SU-DHL-6 (cell line): Measurements from ENCODE around the gene C6orf89.
"Not testable (repeated sequence)": the region's sequence is repeated elsewhere in the genome, so short reads cannot be mapped to it uniquely, and the experiment has no call there.

ENCODE experiments used
- H2AFZ ChIP-seq: fragments of 200-600 bp; sonication (generic); 2 replicates; pipeline ENCODE4 v1.6.1; 2014; ENCODE audit warnings: low read depth, mild to moderate bottlenecking, moderate library complexity, mixed read lengths, antibody characterized with exemption, low read length; ENCODE audit not compliant: severe bottlenecking
- H3F3A ChIP-seq: fragments of 200-600 bp; shearing (Covaris generic); 2 replicates; pipeline ENCODE4 v1.6.0; 2016; ENCODE audit warnings: antibody characterized with exemption, mild to moderate bottlenecking; ENCODE audit not compliant: insufficient read depth
- H3K27ac ChIP-seq: fragments of 200-600 bp; sonication (generic); 2 replicates; pipeline ENCODE4 v1.5.1; 2016; ENCODE audit warnings: low read depth, mild to moderate bottlenecking, low read length, moderate library complexity, mixed read lengths
- H3K27me3 ChIP-seq: fragments of 200-600 bp; sonication (generic), shearing (Covaris generic); 2 replicates; pipeline ENCODE4 v1.6.0; 2014; ENCODE audit warnings: mild to moderate bottlenecking, low read length
- H3K36me3 ChIP-seq: fragments of 200-600 bp; sonication (generic); 2 replicates; pipeline ENCODE4 v1.6.1; 2014; ENCODE audit warnings: mild to moderate bottlenecking, low read length, mixed read lengths
- H3K4me2 ChIP-seq: fragments of 300-600, 200-600 bp; shearing (Covaris generic), sonication (generic); 2 replicates; pipeline ENCODE4 v1.6.0; 2014; ENCODE audit warnings: low read length, low read depth, mild to moderate bottlenecking; ENCODE audit not compliant: poor library complexity, severe bottlenecking
- H3K4me3 ChIP-seq: fragments of 200-600 bp; sonication (generic); 2 replicates; pipeline ENCODE4 v1.5.1; 2014; ENCODE audit warnings: antibody characterized with exemption, low read length, mild to moderate bottlenecking, mixed read lengths; ENCODE audit not compliant: insufficient read depth, poor library complexity, severe bottlenecking
- H3K79me2 ChIP-seq: fragments of 200-600 bp; sonication (generic); 2 replicates; pipeline ENCODE4 v1.6.1; 2014; ENCODE audit warnings: mild to moderate bottlenecking, low read length, moderate library complexity; ENCODE audit not compliant: insufficient read depth
- H3K9ac ChIP-seq: fragments of 200-600 bp; sonication (generic); 2 replicates; pipeline ENCODE4 v1.7.0; 2014; ENCODE audit warnings: mild to moderate bottlenecking, low read length
- H3K9me2 ChIP-seq: fragments of 200-600 bp; sonication (generic); replicated peaks from 2 replicates; pipeline ENCODE4 v1.6.1; 2014; ENCODE audit warnings: low read length; ENCODE audit not compliant: insufficient read depth
- H3K9me3 ChIP-seq: fragments of 200-600 bp; sonication (generic); 2 replicates; pipeline ENCODE4 v1.6.1; 2014; ENCODE audit warnings: low read length, mixed read lengths; ENCODE audit not compliant: insufficient read depth
- H4K20me1 ChIP-seq: fragments of 200-600 bp; sonication (generic); 2 replicates; pipeline ENCODE4 v1.6.1; 2014; ENCODE audit warnings: low read depth, mild to moderate bottlenecking, antibody characterized with exemption, low read length, moderate library complexity, mixed read lengths
- EZH2phosphoT487 ChIP-seq: fragments of 200-600 bp; sonication (generic), shearing (Covaris generic); conservative IDR thresholded peaks from 2 replicates; pipeline ENCODE4 v1.6.1; 2018; ENCODE audit warnings: mild to moderate bottlenecking, antibody characterized with exemption, low read length, moderate library complexity, mixed read lengths
- TF ChIP-seq, protein P1 (sequence below): fragments of 200-600 bp; sonication (generic); IDR thresholded peaks from one replicate; pipeline ENCODE4 v1.5.1; 2017; ENCODE audit warnings: antibody characterized with exemption, mild to moderate bottlenecking, low read length, moderate library complexity; ENCODE audit not compliant: insufficient read depth, poor library complexity, severe bottlenecking

C6orf89 gene

DNA sequence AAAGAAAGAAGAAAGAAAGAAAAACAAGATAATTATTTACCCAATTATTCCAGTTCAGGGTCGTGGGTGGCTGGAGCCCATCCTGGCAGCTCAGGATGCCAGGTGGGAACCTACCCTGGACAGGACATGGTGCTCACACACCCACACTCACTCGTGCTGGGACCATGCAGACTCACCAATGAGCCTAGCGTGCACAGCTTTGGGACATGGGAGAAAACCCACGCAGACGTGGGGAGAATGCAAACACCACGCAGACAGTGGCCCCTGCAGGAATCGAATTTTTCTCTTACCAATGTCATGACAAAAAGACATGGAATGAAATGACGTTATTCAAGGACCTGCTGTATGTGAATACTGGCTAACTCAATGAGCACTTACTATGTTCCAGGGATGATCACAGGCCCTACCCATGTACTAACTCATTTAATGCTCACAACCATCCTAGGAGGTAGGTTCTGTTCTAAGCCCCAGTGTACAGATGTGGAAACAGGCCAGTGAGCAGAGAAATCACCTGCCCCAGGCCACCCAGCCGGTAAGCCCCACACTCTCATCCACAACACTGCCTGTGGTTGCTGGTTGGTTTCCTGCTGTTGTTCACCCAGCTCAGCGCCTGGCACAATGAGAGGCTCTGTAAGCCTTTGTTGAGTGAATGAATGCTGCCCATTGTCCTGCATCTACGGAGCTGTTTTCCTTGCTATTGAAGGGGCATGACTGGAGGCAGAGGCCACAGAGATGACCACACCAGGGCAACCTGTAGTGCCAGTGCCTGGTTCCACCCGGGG lies 62.0 kb downstream of the C6orf89 start:
- no peaks in the 10 kb centered on the region for H4K20me1 ChIP-seq
- peak overlapping the region; percentile 50 for H3K4me2 ChIP-seq
- 0 out of 2 replicates have a peak overlapping the region, but pooled peaks have one; percentile 6 for H3K9ac ChIP-seq
- peaks cover 27% of the 10 kb centered on the region for H3F3A ChIP-seq
- peak overlapping the region; percentile 5 for H3K4me3 ChIP-seq
- no peak for TF ChIP-seq EZH2phosphoT487
- TF ChIP-seq, protein P1, sequence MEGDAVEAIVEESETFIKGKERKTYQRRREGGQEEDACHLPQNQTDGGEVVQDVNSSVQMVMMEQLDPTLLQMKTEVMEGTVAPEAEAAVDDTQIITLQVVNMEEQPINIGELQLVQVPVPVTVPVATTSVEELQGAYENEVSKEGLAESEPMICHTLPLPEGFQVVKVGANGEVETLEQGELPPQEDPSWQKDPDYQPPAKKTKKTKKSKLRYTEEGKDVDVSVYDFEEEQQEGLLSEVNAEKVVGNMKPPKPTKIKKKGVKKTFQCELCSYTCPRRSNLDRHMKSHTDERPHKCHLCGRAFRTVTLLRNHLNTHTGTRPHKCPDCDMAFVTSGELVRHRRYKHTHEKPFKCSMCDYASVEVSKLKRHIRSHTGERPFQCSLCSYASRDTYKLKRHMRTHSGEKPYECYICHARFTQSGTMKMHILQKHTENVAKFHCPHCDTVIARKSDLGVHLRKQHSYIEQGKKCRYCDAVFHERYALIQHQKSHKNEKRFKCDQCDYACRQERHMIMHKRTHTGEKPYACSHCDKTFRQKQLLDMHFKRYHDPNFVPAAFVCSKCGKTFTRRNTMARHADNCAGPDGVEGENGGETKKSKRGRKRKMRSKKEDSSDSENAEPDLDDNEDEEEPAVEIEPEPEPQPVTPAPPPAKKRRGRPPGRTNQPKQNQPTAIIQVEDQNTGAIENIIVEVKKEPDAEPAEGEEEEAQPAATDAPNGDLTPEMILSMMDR: no peak
- H3K27me3 ChIP-seq: no peaks in the 10 kb centered on the region
- H3K27ac ChIP-seq: peak overlapping the region; percentile 75
- H2AFZ ChIP-seq: no peak overlapping the region
- H3K9me3 ChIP-seq: no peaks in the 10 kb centered on the region
- no peaks in the 10 kb centered on the region for H3K36me3 ChIP-seq
- no peaks in the 10 kb centered on the region for H3K79me2 ChIP-seq
- no peaks in the 10 kb centered on the region for H3K9me2 ChIP-seq

GRCh38 chr6:36949076-36949475 lies 63.3 kb downstream of the C6orf89 start:
- H4K20me1 ChIP-seq, H3K4me3 ChIP-seq, H3K27me3 ChIP-seq, H3K9ac ChIP-seq, H3K9me2 ChIP-seq, H3K79me2 ChIP-seq, H3K9me3 ChIP-seq, H3K36me3 ChIP-seq, H2AFZ ChIP-seq: not testable (repeated sequence)
- Histone ChIP-seq H3F3A (peaks cover 27% of the 10 kb centered on the region), H3K4me2 (peak overlapping the region; percentile 50), H3K27ac (peak overlapping the region; percentile 28)

DNA sequence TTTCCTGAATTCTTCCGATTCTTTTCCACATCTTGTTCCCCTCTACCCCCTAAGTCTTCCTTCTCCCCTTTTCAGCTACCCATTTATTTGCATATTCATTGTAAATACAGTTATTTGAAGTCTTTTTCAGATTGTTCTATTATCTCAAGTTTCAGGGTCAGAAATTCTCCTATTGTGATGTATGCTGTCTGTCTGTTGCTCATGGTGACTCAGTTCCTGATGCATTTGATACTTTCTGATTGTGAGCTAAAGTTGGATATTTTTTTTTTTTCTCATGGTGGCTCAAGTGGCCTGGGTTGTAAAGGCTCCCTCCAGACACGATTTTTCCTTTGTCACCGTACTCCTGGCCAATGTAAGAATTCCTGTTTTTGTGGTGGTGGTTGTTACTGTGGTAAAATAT lies 63.9 kb downstream of the C6orf89 start:
- H3K79me2 ChIP-seq: no peaks in the 10 kb centered on the region
- H3K27ac ChIP-seq: peak overlapping the region; percentile 28
- H2AFZ ChIP-seq: no peak overlapping the region
- H3F3A ChIP-seq: peaks cover 25% of the 10 kb centered on the region
- no peak for TF ChIP-seq EZH2phosphoT487
- TF ChIP-seq, protein P1: no peak
- no peaks in the 10 kb centered on the region for H3K9me2 ChIP-seq
- no peaks in the 10 kb centered on the region for H3K27me3 ChIP-seq
- no peak overlapping the region for H3K9ac ChIP-seq
- H3K4me2 ChIP-seq: peak overlapping the region; percentile 50
- no peaks in the 10 kb centered on the region for H3K36me3 ChIP-seq
- H3K9me3 ChIP-seq: no peaks in the 10 kb centered on the region
- no peak overlapping the region for H3K4me3 ChIP-seq
- no peaks in the 10 kb centered on the region for H4K20me1 ChIP-seq

- Histone ChIP-seq H3K9me3 (no peaks in the 10 kb centered on the region), H3K27me3 (no peaks in the 10 kb centered on the region), H4K20me1 (no peaks in the 10 kb centered on the region), H3K4me3 (peak overlapping the region; percentile 24), H2AFZ (no peak overlapping the region), H3F3A (peaks cover 3% of the 10 kb centered on the region; the same call in 1 of the 2 replicates), H3K9me2 (no peaks in the 10 kb centered on the region), H3K79me2 (no peaks in the 10 kb centered on the region), H3K4me2 (peak overlapping the region; percentile 53), H3K27ac (peak overlapping the region; percentile 58), H3K36me3 (no peaks in the 10 kb centered on the region), H3K9ac (peak overlapping the region; percentile 37; the same call in 1 of the 2 replicates)
- no peak for TF ChIP-seq EZH2phosphoT487
- TF ChIP-seq, protein P1: no peak
Measured at GRCh38 chr6:36953931-36954261, 68.1 kb downstream of the C6orf89 start.
